ENCODE results near the gene RINL. TPM values are rescaled to one million over a fixed set of nuclear protein-coding genes. Genes with fewer than 3 reads are reported as not detected.
"Not testable (repeated sequence)": the region's sequence is repeated elsewhere in the genome, so short reads cannot be mapped to it uniquely, and the experiment has no call there.

Gene RINL
- total and polyA plus RNA-seq, 9 donors: 9.3 to 14.4 (median 11.3) TPM

- H3K4me1 ChIP-seq (ENCODE audit: control insufficient read depth, insufficient read depth, low read length): peaks cover 61% of the 10 kb centered on the region
- H3K9me3 ChIP-seq (replicated peaks; ENCODE audit: control insufficient read depth, low read depth, low read length): no peaks in the 10 kb centered on the region
- no peak overlapping the region for H3K4me3 ChIP-seq (ENCODE audit: low read length)
- H3K27ac ChIP-seq (ENCODE audit: low read length): peak overlapping the region; percentile 52
- no peaks in the 10 kb centered on the region for H3K27me3 ChIP-seq (ENCODE audit: control insufficient read depth, insufficient read depth, low read length)
- WGBS (ENCODE audit: insufficient coverage): 31% methylated on average over 3 of the region's 6 CpGs
- peak; percentile 60 for DNase-seq
- peaks cover 19% of the 10 kb centered on the region for H3K36me3 ChIP-seq (ENCODE audit: control insufficient read depth, insufficient read depth, low read length)
Observed at GRCh38 chr19:38875656-38876395, 2.2 kb downstream of the RINL start.

- Histone ChIP-seq H3K27ac (ENCODE audit: low read length) (peak overlapping the region; percentile 48), H3K4me1 (ENCODE audit: control insufficient read depth, insufficient read depth, low read length) (peaks cover 56% of the 10 kb centered on the region)
- WGBS (ENCODE audit: insufficient coverage): 69% methylated on average over 8 of the region's 10 CpGs
- not testable (repeated sequence) for DNase-seq; H3K9me3 ChIP-seq (replicated peaks; ENCODE audit: control insufficient read depth, low read depth, low read length); H3K4me3 ChIP-seq (ENCODE audit: low read length); H3K36me3 ChIP-seq (ENCODE audit: control insufficient read depth, insufficient read depth, low read length); H3K27me3 ChIP-seq (ENCODE audit: control insufficient read depth, insufficient read depth, low read length)
Observed at GRCh38 chr19:38873400-38873799, 4.7 kb downstream of the RINL start.

- Histone ChIP-seq H3K27ac (ENCODE audit: low read length) (no peak overlapping the region), H3K9me3 (replicated peaks; ENCODE audit: control insufficient read depth, low read depth, low read length) (no peaks in the 10 kb centered on the region), H3K4me1 (ENCODE audit: control insufficient read depth, insufficient read depth, low read length) (peaks cover 32% of the 10 kb centered on the region), H3K36me3 (ENCODE audit: control insufficient read depth, insufficient read depth, low read length) (no peaks in the 10 kb centered on the region), H3K4me3 (ENCODE audit: low read length) (no peak overlapping the region), H3K27me3 (ENCODE audit: control insufficient read depth, insufficient read depth, low read length) (no peaks in the 10 kb centered on the region)
- WGBS (ENCODE audit: insufficient coverage): 86% methylated on average over 12 of the region's 19 CpGs
- DNase-seq: no peak
Observed at GRCh38 chr19:38870612-38871011, 7.5 kb downstream of the RINL start.

GRCh38 chr19:38869836-38870607 is 8.1 kb downstream of the RINL start:
- Histone ChIP-seq H3K27ac (ENCODE audit: low read length) (no peak overlapping the region), H3K4me1 (ENCODE audit: control insufficient read depth, insufficient read depth, low read length) (peaks cover 30% of the 10 kb centered on the region), H3K27me3 (ENCODE audit: control insufficient read depth, insufficient read depth, low read length) (no peaks in the 10 kb centered on the region), H3K36me3 (ENCODE audit: control insufficient read depth, insufficient read depth, low read length) (no peaks in the 10 kb centered on the region), H3K4me3 (ENCODE audit: low read length) (peak overlapping the region; percentile 53), H3K9me3 (replicated peaks; ENCODE audit: control insufficient read depth, low read depth, low read length) (no peaks in the 10 kb centered on the region)
- DNase-seq: peak; percentile 74
- WGBS (ENCODE audit: insufficient coverage): 15% methylated on average over 47 of the region's 62 CpGs

GRCh38 chr19:38869160-38869835 is 8.8 kb downstream of the RINL start:
- H3K4me3 ChIP-seq (ENCODE audit: low read length): peak overlapping the region; percentile 53

GRCh38 chr19:38868551-38868950 is 9.5 kb downstream of the RINL start:
- no peaks in the 10 kb centered on the region for H3K9me3 ChIP-seq (replicated peaks; ENCODE audit: control insufficient read depth, low read depth, low read length)
- H3K36me3 ChIP-seq (ENCODE audit: control insufficient read depth, insufficient read depth, low read length): no peaks in the 10 kb centered on the region
- H3K4me3 ChIP-seq (ENCODE audit: low read length): no peak overlapping the region
- peaks cover 28% of the 10 kb centered on the region for H3K4me1 ChIP-seq (ENCODE audit: control insufficient read depth, insufficient read depth, low read length)
- H3K27me3 ChIP-seq (ENCODE audit: control insufficient read depth, insufficient read depth, low read length): no peaks in the 10 kb centered on the region
- no peak for DNase-seq
- 100% methylated on average over 1 of the region's 6 CpGs for WGBS (ENCODE audit: insufficient coverage)
- no peak overlapping the region for H3K27ac ChIP-seq (ENCODE audit: low read length)

More at GRCh38 chr19:38869160-38869835, 8.8 kb downstream of the RINL start:
- WGBS (ENCODE audit: insufficient coverage): 7% methylated on average over 34 of the region's 34 CpGs
- Histone ChIP-seq H3K27ac (ENCODE audit: low read length) (no peak overlapping the region), H3K27me3 (ENCODE audit: control insufficient read depth, insufficient read depth, low read length) (no peaks in the 10 kb centered on the region), H3K9me3 (replicated peaks; ENCODE audit: control insufficient read depth, low read depth, low read length) (no peaks in the 10 kb centered on the region), H3K36me3 (ENCODE audit: control insufficient read depth, insufficient read depth, low read length) (no peaks in the 10 kb centered on the region), H3K4me1 (ENCODE audit: control insufficient read depth, insufficient read depth, low read length) (peaks cover 33% of the 10 kb centered on the region)
- DNase-seq: peak; percentile 35

- H3K4me1 ChIP-seq (ENCODE audit: control insufficient read depth, insufficient read depth, low read length): peaks cover 35% of the 10 kb centered on the region
- no peaks in the 10 kb centered on the region for H3K36me3 ChIP-seq (ENCODE audit: control insufficient read depth, insufficient read depth, low read length)
- no peaks in the 10 kb centered on the region for H3K27me3 ChIP-seq (ENCODE audit: control insufficient read depth, insufficient read depth, low read length)
- no peak overlapping the region for H3K27ac ChIP-seq (ENCODE audit: low read length)
- peak; percentile 61 for DNase-seq
- WGBS (ENCODE audit: insufficient coverage): 71% methylated on average over 6 of the region's 10 CpGs
- H3K4me3 ChIP-seq (ENCODE audit: low read length): no peak overlapping the region
- no peaks in the 10 kb centered on the region for H3K9me3 ChIP-seq (replicated peaks; ENCODE audit: control insufficient read depth, low read depth, low read length)
Observed at GRCh38 chr19:38867171-38867780, 10.8 kb downstream of the RINL start.

GRCh38 chr19:38862321-38863059 is 15.6 kb downstream of the RINL start:
- peaks cover 25% of the 10 kb centered on the region for H3K4me1 ChIP-seq (ENCODE audit: control insufficient read depth, insufficient read depth, low read length)
- peak overlapping the region; percentile 50 for H3K27ac ChIP-seq (ENCODE audit: low read length)
- H3K4me3 ChIP-seq (ENCODE audit: low read length): no peak overlapping the region
- H3K9me3 ChIP-seq (replicated peaks; ENCODE audit: control insufficient read depth, low read depth, low read length): no peaks in the 10 kb centered on the region
- peak; percentile 97 for DNase-seq
- WGBS (ENCODE audit: insufficient coverage): 5% methylated on average over 4 of the region's 10 CpGs
- no peaks in the 10 kb centered on the region for H3K36me3 ChIP-seq (ENCODE audit: control insufficient read depth, insufficient read depth, low read length)
- H3K27me3 ChIP-seq (ENCODE audit: control insufficient read depth, insufficient read depth, low read length): no peaks in the 10 kb centered on the region

- Histone ChIP-seq H3K27me3 (ENCODE audit: control insufficient read depth, insufficient read depth, low read length) (no peaks in the 10 kb centered on the region), H3K4me1 (ENCODE audit: control insufficient read depth, insufficient read depth, low read length) (peaks cover 24% of the 10 kb centered on the region), H3K4me3 (ENCODE audit: low read length) (no peak overlapping the region), H3K9me3 (replicated peaks; ENCODE audit: control insufficient read depth, low read depth, low read length) (no peaks in the 10 kb centered on the region), H3K27ac (ENCODE audit: low read length) (no peak overlapping the region), H3K36me3 (ENCODE audit: control insufficient read depth, insufficient read depth, low read length) (no peaks in the 10 kb centered on the region)
- no CpG with 5 or more reads among the region's 3 CpGs for WGBS (ENCODE audit: insufficient coverage)
- no peak for DNase-seq
Observed at GRCh38 chr19:38861368-38861767, 16.7 kb downstream of the RINL start.

Data from muscle of leg (tissue), 11 donors.